GM21825 (cell line): ENCODE measurements around the gene ARHGAP31.
"Not testable (repeated sequence)": the region's sequence is repeated elsewhere in the genome, so short reads cannot be mapped to it uniquely, and the experiment has no call there.

Experiments
- ATAC-seq: cut with Tn5 transposase; IDR thresholded peaks from one replicate; pipeline ENCODE4 v1.9.1; 2021; ENCODE audit warnings: mild to moderate bottlenecking, moderate library complexity; ENCODE audit not compliant: unreplicated experiment

The ARHGAP31 gene

GRCh38 chr3:119347036-119347435 is 52.9 kb downstream of the ARHGAP31 start:
- ATAC-seq: no peak

GRCh38 chr3:119349354-119350041 is 55.3 kb downstream of the ARHGAP31 start:
- no peak for ATAC-seq

GRCh38 chr3:119350114-119350513 is 55.9 kb downstream of the ARHGAP31 start:
- no peak for ATAC-seq

GRCh38 chr3:119351581-119351980 is 57.4 kb downstream of the ARHGAP31 start:
- ATAC-seq: no peak

GRCh38 chr3:119352034-119352609 is 57.9 kb downstream of the ARHGAP31 start:
- ATAC-seq: peak; percentile 96

GRCh38 chr3:119352863-119353527 is 58.8 kb downstream of the ARHGAP31 start:
- peak; percentile 36 for ATAC-seq

GRCh38 chr3:119355608-119356007 is 61.4 kb downstream of the ARHGAP31 start:
- ATAC-seq: not testable (repeated sequence)

GRCh38 chr3:119356646-119357045 is 62.5 kb downstream of the ARHGAP31 start:
- no peak for ATAC-seq

- ATAC-seq: no peak
Measured at GRCh38 chr3:119357190-119357589, 63.0 kb downstream of the ARHGAP31 start.

- ATAC-seq: peak; percentile 68
Measured at GRCh38 chr3:119359476-119360326, 65.5 kb downstream of the ARHGAP31 start.

- ATAC-seq: no peak
Measured at GRCh38 chr3:119360736-119361462, 66.7 kb downstream of the ARHGAP31 start.

- no peak for ATAC-seq
Measured at GRCh38 chr3:119362010-119362409, 67.8 kb downstream of the ARHGAP31 start.

GRCh38 chr3:119362940-119363725 is 69.0 kb downstream of the ARHGAP31 start:
- no peak for ATAC-seq

GRCh38 chr3:119364401-119364800 is 70.2 kb downstream of the ARHGAP31 start:
- ATAC-seq: no peak

- ATAC-seq: no peak
Measured at GRCh38 chr3:119365418-119365817, 71.2 kb downstream of the ARHGAP31 start.

- ATAC-seq: no peak
Measured at GRCh38 chr3:119367000-119367399, 72.8 kb downstream of the ARHGAP31 start.

GRCh38 chr3:119368298-119368697 is 74.1 kb downstream of the ARHGAP31 start:
- no peak for ATAC-seq

GRCh38 chr3:119371786-119372185 is 77.6 kb downstream of the ARHGAP31 start:
- not testable (repeated sequence) for ATAC-seq

- ATAC-seq: no peak
Measured at GRCh38 chr3:119375106-119375505, 80.9 kb downstream of the ARHGAP31 start.

- no peak for ATAC-seq
Measured at GRCh38 chr3:119375510-119375909, 81.3 kb downstream of the ARHGAP31 start.
